Stimulated activated CD8-positive, alpha-beta memory T cell treated with anti-CD3 and anti-CD28 coated beads, Interleukin-15, amount 100 ng/mL, for 1 hour (primary cell): ENCODE data around the gene NR2F2.

Experiments used
- DNase-seq: peaks from one replicate; pipeline ENCODE4 v3.0.0-alpha.2; 2020; ENCODE audit warnings: low read depth

The NR2F2 gene

DNA sequence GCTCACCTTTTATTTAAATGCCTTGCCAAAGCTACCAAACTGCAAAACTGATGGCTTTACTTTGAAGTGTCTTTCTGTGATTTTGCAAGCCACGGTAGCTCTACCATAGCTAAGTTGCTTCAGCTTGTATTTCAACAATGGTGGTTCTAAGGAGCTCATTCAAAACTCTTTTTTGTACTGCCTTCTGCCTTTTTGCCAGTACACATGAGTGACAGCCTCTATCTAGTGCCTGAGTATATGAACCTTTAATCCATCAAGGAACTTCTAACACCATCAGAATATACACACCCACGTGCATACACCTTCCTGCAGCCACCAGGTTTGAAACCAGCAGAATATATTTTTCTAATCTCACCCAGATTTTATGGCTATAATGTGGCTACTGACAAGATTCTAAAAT is 10.4 kb upstream of the NR2F2 start:
- no peak for DNase-seq

DNA sequence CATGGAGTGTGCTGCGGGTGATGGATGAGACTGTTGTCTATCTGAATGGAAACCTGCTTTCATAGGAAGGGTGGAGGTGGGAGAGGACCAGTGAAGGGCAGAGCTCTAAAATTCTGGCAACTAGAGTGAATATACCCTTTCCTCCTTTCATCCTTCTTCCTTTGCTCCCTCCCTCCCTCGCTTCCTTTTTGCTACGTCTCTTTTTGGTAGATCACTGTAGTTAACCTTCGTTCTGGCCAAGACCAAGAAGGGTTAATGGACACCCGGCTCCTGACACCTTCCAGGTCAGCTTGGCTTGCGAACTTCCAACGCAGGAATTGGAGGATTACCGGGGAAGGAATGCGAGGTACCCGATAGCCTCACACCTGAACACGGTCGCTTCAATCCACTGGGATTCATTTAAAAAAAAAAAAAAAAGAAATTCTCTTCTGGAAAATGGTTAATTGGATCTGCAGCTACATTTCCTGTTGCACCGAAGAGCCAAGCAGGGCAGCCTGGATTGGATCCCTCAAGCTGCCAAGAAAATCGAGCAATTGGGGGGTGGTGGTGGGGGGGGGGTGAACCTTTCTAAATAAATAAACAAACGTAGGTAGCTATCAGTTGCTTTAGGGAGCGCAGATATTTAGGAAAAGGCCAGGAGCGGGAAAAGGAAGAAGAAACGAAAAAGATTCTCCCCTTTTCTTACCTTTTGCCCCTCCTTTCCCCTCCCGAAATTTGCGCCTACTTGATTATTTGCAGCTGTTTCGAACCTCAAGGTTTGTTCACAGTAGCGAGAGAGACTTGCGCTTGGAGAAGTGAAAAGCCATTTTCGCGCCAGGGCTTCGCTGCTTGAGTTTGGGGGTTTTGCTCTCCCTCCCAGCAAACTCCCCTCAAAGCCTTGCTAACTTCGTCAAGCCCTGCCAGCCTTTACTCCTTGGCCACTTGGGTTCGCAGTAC is 9.5 kb upstream of the NR2F2 start:
- no peak for DNase-seq

- no peak for DNase-seq
Measured at GRCh38 chr15:96321639-96322535, 8.6 kb upstream of the NR2F2 start.

DNA sequence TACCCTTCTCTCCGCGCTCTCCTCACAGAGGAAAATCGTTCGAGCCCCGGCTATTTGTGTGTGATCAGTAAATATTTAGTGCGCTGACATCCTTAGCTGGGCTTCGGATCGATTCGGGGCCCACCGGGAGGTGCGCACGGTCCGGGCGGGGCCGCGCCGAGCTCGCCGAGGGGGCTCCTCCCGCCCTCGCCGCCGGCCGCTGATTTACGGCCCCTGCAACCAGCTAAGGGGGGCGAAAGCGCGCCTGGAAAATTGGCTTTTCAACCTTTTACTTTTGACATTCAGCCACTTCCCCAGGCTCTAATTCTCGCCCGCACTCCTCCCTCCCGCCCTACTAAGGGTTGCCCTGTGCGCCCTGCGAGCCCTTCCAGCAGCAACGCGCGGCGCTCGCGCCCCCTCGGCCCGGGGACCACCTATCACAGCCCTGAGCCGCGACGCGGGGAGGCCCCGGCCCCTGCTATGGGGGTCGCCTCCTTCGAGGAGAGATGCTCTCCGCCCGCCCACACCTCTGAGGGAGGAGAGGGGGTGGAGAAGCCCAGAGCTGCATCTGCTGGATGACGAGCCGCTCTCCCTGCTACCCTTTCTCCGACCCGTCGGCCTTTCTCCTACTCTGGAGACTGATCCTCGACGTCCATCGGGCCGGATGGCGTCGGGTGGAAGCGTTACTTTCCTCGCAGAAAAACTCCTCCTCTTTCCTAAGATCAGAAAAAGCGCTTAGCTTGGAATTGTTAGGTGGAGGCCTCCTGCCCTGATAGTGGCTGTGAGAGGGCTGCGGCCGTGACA is 7.8 kb upstream of the NR2F2 start:
- DNase-seq, result no peak

DNA sequence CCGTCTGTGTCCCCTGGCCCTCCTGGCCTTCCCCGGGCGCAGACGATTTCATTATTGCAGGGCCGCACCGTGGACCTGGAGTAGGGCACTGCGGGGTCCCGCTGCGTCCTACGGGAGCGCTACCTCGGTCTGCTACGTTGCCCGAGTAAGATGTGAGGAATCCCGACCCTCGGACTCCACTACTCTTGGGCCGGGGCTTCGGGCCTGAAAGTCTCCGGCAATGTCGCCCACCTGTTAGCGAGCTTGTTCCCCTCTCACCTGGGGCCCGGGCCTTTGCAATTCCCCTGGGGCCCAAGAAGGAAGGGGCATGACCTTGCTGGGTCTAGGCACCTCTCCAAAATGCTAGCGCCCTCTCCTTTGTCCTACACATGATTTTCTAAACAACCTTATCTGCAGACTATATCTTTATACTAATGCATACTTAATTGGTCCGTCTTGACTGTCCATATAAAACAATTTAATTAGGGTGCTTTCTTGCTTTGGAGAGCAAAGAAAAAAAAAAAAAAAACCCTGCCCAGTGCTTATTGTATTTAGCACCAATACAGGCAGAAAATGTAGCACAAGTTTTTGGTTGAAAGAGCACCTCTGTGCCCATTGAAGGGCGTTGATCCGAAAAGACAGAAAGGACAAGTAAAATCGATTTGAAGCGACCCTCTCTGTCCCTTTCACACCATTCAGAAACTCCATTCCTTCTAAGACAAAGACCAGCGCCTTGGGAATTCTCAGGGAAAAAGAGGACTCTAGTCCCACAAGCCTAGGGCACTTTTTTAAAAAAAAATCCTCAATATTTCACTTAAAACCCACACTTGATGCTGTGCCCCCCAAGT is 7.0 kb upstream of the NR2F2 start:
- no peak for DNase-seq

GRCh38 chr15:96324192-96324895 is 6.2 kb upstream of the NR2F2 start:
- no peak for DNase-seq

DNA sequence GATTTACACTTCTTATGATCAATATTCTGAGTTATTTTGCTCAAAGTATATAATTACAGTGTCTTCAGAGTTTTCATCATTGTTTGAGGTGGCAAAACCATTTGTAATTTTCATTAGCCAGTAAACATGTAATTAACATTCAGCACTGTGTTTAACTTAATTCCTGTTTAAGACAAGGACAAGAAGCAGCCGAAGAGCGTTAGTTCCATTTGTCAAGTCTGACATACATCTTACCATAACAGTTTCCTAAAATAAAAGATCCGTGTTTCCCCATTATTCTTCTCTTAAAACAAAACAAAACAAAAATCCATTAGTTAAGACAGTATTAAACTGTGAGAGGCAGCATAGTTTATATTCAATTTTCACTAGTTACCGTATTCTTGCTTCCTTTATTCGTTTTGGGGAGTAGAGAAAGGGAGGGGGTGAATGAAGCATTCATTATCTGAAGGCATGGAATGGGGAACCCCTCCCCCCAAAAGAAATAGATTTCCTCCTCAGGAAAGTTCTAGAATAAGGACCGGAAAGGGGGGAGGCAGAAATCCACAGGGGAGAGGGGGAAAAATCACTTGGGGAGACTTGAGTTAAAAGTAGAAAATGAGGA is 5.5 kb upstream of the NR2F2 start:
- DNase-seq, result no peak

- no peak for DNase-seq
Measured at GRCh38 chr15:96325541-96326327, 4.8 kb upstream of the NR2F2 start.

DNA sequence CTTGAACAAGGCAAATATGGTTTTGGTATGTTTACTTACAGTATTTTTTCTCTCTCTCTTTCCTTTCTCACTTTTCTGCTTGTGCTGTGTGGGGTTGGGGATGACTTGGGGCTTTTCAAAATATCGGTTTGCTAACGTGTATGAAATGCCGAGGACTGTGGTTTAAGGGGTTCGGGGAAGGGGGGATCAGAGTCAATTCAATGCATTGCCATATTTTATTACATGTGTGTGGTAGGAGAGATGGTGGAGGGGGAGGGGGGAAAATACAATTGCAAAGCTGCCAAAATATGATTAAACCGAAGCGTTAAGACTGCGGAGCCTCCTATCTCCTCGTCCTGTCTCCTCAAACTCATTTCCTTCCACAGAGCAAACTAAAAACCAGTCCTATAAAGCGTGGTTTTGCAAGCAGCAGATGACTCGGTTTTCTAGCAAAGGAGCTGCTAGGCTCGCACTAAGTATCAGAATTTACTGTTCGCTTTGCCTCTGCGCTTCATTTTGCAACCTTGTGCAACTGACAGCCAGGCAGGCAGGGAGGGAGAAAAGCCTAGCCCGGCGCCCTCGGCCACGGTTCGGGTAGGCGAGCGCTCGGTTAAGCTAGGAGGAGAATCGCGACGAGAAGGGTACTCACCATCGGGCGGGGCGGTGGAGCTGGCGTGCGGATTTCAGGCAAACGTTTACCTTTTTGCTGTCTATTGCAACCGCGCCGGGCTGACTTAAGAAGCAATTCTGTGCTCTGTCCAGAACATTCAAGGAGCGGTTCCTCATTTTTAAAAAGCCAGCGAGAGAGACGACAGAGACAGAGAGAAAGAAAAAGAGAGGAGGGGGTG is 4.0 kb upstream of the NR2F2 start:
- no peak for DNase-seq

GRCh38 chr15:96327155-96327741 is 3.3 kb upstream of the NR2F2 start:
- DNase-seq, result no peak

- DNase-seq, result no peak
Measured at GRCh38 chr15:96328181-96328876, 2.2 kb upstream of the NR2F2 start.

DNA sequence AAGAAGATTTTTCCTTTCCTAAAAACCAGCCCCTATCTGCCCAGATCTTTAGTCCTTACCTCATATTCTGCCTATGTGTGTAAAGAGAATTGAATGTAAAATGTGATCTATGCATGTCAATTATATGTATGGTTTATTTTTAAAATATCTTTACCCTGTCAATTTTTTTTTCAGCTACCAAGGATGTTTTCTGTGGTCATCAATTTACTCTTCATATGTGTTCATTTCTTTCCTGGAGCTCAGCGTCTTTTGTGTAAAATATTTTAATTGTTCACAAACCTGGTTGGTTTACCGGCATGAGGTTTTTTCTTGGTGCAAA is 1.7 kb upstream of the NR2F2 start:
- no peak for DNase-seq

GRCh38 chr15:96329403-96329981 is 1.0 kb upstream of the NR2F2 start:
- DNase-seq, result no peak

DNA sequence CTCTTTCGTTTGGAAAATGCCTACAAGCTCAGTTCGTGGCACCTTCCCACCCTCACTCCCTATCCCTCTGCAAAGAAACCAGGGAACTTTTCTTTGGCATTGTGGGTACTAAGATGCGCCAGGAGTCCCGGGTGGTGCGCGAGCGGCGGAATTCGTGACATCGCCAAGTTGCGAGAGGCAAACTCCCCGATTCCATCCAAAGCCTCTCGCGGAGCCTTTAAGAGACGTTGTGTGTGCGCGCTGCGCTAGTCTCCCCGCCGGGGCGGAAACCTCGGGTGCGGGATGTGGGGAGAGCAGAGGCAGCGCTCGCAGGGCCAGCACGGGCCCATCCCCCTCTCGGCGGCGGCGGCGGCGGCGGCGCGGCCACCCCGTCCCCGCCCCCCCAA is 443 bp upstream of the NR2F2 start:
- no peak for DNase-seq

DNA sequence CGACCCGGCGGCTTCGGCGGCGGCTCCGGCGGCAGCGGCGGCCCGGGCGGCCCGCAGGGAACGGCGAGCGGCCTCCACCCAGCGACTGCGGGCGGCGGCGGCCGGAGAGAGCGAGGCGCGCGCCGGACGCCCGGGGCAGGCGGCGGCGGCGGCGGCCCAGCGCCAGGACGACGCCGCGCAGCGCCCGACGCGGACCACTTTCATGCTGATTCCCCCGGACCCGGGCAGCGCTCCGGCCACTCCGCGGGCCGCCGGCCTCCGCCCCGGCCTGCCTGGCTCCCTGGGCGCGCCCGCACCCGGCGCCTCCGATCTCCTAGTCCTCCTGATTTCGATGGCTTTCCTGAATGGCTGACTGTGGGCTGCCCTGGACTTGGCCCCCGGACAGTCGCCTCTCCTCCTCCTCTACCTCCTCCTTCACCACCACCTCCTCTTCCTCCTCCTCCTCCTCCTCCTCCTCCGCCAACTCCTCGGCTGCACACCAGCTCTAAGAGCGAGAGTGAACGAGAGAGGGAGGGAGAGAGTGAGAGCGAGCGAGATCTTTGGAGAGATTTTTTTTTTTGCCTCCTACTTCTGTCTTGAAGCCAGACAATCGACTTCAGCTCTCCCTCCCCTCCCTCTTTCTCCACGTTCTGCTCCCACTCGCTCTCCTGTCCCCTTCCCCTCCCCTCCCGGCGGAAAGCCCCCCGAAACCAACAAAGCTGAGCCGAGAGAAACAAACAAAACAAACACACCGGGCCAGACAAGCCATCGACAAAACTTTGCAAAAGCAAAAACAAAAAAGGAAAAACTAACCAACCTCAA is 844 bp downstream of the NR2F2 start:
- no peak for DNase-seq

DNA sequence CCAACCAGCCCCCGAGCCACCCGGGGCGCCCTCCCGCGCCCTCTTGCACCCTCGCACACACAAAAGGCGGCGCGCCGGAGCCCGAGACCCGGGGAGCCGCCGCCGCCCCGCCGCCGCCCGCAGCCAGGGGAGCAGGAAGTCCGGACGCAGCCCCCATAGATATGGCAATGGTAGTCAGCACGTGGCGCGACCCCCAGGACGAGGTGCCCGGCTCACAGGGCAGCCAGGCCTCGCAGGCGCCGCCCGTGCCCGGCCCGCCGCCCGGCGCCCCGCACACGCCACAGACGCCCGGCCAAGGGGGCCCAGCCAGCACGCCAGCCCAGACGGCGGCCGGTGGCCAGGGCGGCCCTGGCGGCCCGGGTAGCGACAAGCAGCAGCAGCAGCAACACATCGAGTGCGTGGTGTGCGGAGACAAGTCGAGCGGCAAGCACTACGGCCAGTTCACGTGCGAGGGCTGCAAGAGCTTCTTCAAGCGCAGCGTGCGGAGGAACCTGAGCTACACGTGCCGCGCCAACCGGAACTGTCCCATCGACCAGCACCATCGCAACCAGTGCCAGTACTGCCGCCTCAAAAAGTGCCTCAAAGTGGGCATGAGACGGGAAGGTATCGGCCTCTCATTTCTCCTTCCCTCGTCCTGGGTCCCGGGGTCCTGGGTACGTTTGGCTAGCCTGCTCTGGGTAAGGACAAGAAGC is 1.6 kb downstream of the NR2F2 start:
- DNase-seq, result no peak
